Tibial artery (tissue), 4 donors: ENCODE data around the gene THSD7A.

Experiments used
- DNase-seq, 2 donors: peaks; one replicate each; pipeline ENCODE4 v3.0.0-alpha.2; 2019
- H3K27ac ChIP-seq, 2 donors: fragments of 200-600 bp; sonication (generic) in 1 of 2; 1 replicate in 1 of 2; 2 replicates in 1 of 2; pipeline ENCODE4 v1.5.1; 2018 to 2019; ENCODE audit warnings: mild to moderate bottlenecking in 1 of 2
- H3K27me3 ChIP-seq, 2 donors: fragments of 200-600 bp; sonication (generic) in 1 of 2; one replicate each; pipeline versions ENCODE4 v1.5.1 to v1.6.0; 2016 to 2019
- H3K36me3 ChIP-seq, 3 donors: fragments of 200-600 bp; sonication (generic) in 2 of 3; one replicate each; pipeline ENCODE4 v1.5.1; 2016 to 2019; ENCODE audit warnings: mild to moderate bottlenecking in 2 of 3
- H3K4me1 ChIP-seq, 4 donors: fragments of 200-600 bp; sonication (generic) in 2 of 4; 1 replicate in 3 of 4; 2 replicates in 1 of 4; pipeline ENCODE4 v1.5.1; 2016 to 2019
- H3K4me3 ChIP-seq, 2 donors: fragments of 200-600 bp; sonication (generic) in 1 of 2; 1 replicate in 1 of 2; 2 replicates in 1 of 2; pipeline ENCODE4 v1.5.1; 2018 to 2019; ENCODE audit warnings: mild to moderate bottlenecking in 2 of 2
- H3K9me3 ChIP-seq, 3 donors: fragments of 200-600 bp; sonication (generic) in 1 of 3; one replicate each; pipeline ENCODE4 v1.5.1; 2016 to 2019
- intact Hi-C: fragments of 100-400 bp; cut with DNase I; formaldehyde crosslinking; loops from one replicate; pipeline ENCODE4 v1.15.0; 2023; ENCODE audit warnings: low total_unique reads
- TF ChIP-seq, protein P1 (sequence below), 2 experiments: fragments of 200-600 bp in 1 of 2; fragments of 450-650 bp in 1 of 2; IDR thresholded peaks; one replicate each; pipeline ENCODE4 v1.5.1; 2017 to 2019; ENCODE audit warnings: antibody characterized with exemption in 2 of 2, mild to moderate bottlenecking in 1 of 2, moderate library complexity in 1 of 2

The THSD7A gene

GRCh38 chr7:11743016-11743415 lies 89.0 kb downstream of the THSD7A start:
- TF ChIP-seq, protein P1, sequence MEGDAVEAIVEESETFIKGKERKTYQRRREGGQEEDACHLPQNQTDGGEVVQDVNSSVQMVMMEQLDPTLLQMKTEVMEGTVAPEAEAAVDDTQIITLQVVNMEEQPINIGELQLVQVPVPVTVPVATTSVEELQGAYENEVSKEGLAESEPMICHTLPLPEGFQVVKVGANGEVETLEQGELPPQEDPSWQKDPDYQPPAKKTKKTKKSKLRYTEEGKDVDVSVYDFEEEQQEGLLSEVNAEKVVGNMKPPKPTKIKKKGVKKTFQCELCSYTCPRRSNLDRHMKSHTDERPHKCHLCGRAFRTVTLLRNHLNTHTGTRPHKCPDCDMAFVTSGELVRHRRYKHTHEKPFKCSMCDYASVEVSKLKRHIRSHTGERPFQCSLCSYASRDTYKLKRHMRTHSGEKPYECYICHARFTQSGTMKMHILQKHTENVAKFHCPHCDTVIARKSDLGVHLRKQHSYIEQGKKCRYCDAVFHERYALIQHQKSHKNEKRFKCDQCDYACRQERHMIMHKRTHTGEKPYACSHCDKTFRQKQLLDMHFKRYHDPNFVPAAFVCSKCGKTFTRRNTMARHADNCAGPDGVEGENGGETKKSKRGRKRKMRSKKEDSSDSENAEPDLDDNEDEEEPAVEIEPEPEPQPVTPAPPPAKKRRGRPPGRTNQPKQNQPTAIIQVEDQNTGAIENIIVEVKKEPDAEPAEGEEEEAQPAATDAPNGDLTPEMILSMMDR (IDR thresholded peaks at IDR 0.05): no peak
- H3K36me3 ChIP-seq: no peaks in the 10 kb centered on the region
- intact Hi-C loops: no loop called here
- H3K4me1 ChIP-seq: no peaks in the 10 kb centered on the region
- no peaks in the 10 kb centered on the region for H3K27me3 ChIP-seq
- no peak overlapping the region for H3K27ac ChIP-seq
- no peak overlapping the region for H3K4me3 ChIP-seq
- no peaks in the 10 kb centered on the region for H3K9me3 ChIP-seq
- no peak for DNase-seq

GRCh38 chr7:11742496-11742895 lies 89.5 kb downstream of the THSD7A start:
- no peak for DNase-seq
- Histone ChIP-seq H3K4me3 (no peak overlapping the region), H3K27ac (no peak overlapping the region), H3K4me1 (no peaks in the 10 kb centered on the region), H3K9me3 (no peaks in the 10 kb centered on the region), H3K27me3 (no peaks in the 10 kb centered on the region), H3K36me3 (no peaks in the 10 kb centered on the region)
- intact Hi-C loops: no loop called here
- TF ChIP-seq, protein P1 (IDR thresholded peaks at IDR 0.05): no peak

- H3K4me3 ChIP-seq: no peak overlapping the region
- H3K4me1 ChIP-seq: no peaks in the 10 kb centered on the region
- intact Hi-C loops: no loop called here
- H3K27ac ChIP-seq: no peak overlapping the region
- TF ChIP-seq, protein P1 (IDR thresholded peaks at IDR 0.05): no peak
- H3K9me3 ChIP-seq: no peaks in the 10 kb centered on the region
- H3K27me3 ChIP-seq: no peaks in the 10 kb centered on the region
- no peaks in the 10 kb centered on the region for H3K36me3 ChIP-seq
- no peak for DNase-seq
Observed at GRCh38 chr7:11737723-11738122, 94.3 kb downstream of the THSD7A start.

DNA sequence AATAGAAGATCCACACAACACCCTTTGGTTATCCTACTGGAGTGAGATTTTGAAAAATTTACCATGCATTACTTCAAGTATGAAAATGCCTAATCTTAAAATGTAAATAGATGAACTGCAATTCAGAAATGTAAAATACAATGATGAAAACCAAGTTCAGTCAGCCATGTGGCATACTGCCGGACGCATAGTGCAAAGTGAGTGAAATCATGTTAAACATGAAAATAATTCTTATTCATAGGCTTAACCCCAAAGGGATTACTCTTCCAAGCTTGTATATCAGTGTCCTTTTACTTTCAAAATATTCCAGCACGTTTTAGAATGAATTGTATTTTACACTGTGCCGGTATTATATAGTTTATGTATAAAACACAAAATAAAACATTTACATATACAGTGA lies 99.8 kb downstream of the THSD7A start:
- H3K4me3 ChIP-seq: no peak overlapping the region
- TF ChIP-seq, protein P1 (IDR thresholded peaks at IDR 0.05): no peak
- no peaks in the 10 kb centered on the region for H3K27me3 ChIP-seq
- no peaks in the 10 kb centered on the region for H3K4me1 ChIP-seq
- intact Hi-C loops: no loop called here
- DNase-seq: no peak
- no peaks in the 10 kb centered on the region for H3K9me3 ChIP-seq
- no peak overlapping the region for H3K27ac ChIP-seq
- H3K36me3 ChIP-seq: no peaks in the 10 kb centered on the region

DNA sequence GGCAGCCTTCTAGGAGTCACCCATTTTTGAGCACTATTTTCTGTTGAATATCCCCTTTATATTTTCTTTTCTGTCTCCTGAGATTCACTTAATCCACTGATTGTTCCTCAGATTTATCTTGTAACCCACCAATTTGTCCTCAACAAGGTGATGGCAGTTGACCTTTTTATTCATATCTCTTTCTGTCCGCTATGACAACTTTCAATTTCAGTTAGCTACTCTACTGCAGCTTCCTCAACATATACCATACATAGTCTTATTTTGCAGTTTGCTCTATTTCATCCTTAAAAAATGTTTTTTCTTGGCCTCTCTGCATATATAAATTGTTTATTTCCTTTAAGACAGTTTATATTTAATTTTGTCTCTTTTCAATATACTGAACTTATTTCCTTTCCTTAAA lies 101.3 kb downstream of the THSD7A start:
- Histone ChIP-seq H3K9me3 (no peaks in the 10 kb centered on the region), H3K4me1 (no peaks in the 10 kb centered on the region), H3K36me3 (no peaks in the 10 kb centered on the region), H3K27ac (no peak overlapping the region), H3K4me3 (no peak overlapping the region), H3K27me3 (no peaks in the 10 kb centered on the region)
- no peak for DNase-seq
- intact Hi-C loops: no loop called here
- TF ChIP-seq, protein P1 (IDR thresholded peaks at IDR 0.05): no peak

GRCh38 chr7:11727864-11728263 lies 104.1 kb downstream of the THSD7A start:
- Histone ChIP-seq H3K9me3 (no peaks in the 10 kb centered on the region), H3K36me3 (no peaks in the 10 kb centered on the region), H3K27me3 (no peaks in the 10 kb centered on the region), H3K4me1 (no peaks in the 10 kb centered on the region), H3K4me3 (no peak overlapping the region), H3K27ac (no peak overlapping the region)
- TF ChIP-seq, protein P1 (IDR thresholded peaks at IDR 0.05): no peak
- intact Hi-C loops: no loop called here
- no peak for DNase-seq
